Midbrain (tissue), 1 donor: Measurements from ENCODE around the gene LRRC1.

Experiments
- DNase-seq: peaks from one replicate; lab custom pipeline; 2025; lab: John Stamatoyannopoulos, UW

The LRRC1 gene

DNA sequence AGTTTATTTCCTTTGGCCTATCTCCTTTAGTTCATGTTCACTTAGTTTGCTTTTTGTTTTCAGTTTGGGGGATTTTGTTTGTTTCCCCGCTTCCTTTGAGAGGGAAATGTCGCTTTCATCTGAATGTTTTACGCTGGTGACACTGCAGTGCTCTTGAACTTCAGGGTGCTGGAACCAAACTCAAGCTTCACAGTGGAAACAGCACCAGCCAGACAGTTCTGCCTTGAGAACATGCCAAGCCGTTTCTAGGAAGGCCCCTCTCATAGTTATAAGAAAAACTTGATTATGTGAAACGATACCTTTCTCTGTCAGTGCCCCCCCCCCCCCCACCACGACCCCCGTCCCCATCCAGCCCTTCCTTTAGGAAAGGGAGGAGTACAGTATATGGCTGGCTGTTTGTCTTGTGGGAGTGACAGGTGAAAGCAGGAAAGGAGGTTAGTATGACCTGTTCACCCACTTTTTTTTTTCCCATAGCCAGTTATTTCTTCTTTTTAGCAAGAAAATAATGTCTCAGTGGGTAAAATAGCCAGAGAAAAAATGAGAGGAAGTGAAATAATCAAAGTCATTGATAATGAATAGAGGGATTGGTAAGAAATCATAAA lies 130.1 kb downstream of the LRRC1 start:
- no peak for DNase-seq

DNA sequence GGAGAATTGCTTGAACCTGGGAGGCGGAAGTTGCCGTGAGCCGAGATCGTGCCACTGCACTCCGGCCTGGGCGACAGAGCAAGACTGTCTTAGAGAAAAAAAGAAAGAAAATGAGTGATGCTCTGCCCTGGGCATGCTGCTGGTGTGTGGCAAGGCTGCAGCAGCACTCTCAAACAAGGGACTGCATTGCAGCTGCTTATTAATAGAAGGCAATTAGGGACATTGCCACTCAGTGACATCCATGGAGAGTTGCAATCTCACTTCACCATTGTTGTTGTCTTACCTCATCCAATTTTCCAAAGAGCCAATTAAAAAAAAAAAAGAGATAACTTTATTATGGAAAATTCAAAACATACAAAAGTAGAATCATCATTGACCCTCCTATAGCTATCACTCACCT lies 131.1 kb downstream of the LRRC1 start:
- no peak for DNase-seq

DNA sequence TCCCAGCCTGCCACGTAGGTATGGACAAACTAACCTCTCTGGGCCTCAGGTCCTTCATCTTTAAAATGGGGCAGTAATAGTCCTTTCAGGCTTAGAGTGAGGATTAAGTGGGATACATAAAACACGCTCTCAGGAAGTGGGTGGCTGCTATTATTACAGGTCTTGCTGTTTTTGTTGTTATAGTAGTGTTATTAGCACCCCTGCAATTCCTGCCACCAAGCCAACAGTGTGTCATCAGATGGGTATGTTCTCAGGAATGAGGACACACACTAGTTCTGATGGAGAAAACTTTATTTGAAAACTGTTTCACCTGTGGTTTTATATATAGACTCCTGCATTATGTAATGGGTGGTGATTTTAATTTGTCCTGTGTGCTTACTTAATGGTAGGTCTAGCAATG lies 131.7 kb downstream of the LRRC1 start:
- DNase-seq: no peak

DNA sequence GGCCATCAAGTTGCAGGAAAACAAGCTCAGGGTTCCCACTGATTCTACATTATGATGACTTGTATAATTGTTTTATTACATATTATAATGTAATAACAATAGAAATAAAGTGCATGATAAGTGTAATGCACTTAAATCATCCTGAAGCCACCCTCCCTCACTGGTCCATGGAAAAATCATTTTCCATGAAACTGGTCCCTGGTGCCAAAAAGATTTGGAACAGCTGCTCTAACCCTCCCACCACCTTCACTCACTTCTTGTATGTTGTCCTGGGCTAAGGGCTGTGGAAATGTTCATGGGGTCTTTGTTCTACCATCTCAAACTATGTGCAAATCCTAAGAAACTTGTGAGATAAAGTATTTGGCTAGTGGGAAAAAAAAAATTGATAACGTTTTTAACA lies 133.8 kb downstream of the LRRC1 start:
- no peak for DNase-seq

DNA sequence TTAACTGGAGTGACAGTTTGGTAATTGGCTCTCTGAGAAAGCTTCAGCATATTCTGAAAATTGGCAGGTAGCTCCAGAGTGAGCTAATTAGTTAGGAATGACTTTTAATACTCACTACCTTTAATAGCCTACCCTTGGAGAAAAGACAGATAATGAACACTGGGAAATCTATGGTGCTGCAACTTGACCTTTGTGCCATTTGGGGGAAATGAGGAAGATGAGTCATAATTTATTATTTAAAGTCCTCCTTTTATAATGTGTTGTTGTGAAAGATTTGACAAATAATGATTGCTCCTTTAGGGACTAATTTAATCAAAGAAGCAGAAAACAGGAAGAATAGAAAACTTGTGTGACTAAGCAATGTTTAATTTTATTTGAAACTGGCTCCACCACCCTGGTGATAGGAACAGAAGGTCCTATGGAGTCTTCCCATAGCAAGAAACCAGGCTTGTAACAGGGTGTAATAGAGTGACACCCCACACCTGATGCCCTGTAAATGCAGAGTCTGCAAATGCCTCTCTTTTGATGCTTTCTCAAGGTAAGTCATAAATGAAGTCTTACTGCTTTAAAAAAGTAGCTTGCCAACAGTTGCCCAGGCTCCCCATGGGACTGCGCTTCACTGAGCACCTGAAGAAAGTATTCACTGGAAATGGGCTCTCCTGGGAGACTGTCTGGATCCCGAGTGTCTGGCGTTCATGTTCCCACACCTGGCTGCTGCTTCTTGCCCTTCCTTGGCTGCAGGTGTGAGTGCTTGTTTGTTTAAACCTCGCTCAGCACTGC lies 134.4 kb downstream of the LRRC1 start:
- no peak for DNase-seq

DNA sequence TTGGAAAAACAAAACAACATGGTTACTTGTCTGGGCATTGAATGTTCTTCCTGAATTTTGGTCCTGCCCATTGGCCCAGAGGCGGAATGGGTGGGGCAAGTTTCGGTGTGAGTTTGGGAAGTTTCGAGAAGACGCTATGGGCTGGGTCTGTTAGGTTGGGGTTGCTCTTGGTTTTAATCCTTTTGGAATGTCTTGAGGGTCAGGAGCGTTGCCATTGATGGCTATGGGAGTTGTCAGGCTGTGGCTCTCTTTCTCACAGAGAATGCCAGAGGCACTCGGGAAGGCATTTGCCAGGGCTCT lies 135.0 kb downstream of the LRRC1 start:
- DNase-seq: no peak

DNA sequence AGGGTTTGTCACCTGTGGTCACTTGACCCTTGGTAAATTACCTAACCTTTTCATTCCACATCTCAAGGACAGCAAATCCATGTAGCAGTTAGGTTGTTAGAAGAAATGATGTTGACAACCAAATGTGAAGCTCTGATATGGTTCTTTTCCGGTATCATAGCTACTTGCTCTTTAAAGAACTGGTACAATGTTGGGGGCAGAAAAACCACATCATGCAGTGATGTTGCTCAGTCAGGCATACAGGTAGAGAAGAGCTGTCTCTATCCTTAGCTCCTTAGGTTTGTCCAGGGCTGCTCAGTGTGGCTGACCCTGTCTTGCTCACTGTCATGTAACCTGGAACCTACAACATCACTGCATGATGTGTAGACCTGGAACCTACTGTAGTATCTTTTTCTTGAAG lies 135.5 kb downstream of the LRRC1 start:
- DNase-seq: no peak

DNA sequence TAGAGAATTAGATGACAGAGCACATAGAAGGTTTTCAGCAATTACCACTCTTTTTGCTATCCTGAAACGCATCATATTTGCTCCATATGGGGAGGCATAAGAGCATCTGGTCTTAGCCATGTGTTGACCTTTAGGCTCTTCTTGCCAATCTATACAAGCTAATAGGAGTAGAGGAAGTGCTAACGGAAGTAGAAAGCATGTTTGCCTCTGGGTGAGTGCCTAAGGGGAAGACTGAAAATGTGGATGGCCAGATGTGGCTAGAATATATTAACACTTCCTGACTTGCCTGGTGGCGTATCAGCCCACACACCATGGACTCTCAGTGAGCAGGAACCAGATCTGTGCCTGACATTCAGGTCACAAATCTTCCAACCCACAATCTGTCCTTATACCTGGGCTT lies 136.3 kb downstream of the LRRC1 start:
- no peak for DNase-seq

DNA sequence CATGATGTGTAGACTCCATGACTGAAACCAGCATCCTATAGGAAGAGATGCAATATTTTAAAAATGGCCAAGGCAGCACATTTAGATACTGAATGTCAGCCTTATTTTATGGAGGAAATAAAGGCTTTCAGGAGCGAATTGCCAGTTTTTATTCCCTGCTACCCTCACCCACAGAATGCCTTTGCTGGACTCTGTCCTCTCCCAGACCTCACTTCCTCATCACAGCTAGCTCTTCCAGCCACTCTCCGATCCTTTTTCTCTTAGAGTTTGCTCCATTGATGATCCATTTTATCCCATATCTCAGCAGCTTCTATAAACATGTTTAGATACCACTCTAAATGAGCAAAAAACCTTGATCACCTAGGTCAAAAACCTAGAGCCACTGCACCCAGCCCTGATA lies 137.7 kb downstream of the LRRC1 start:
- no peak for DNase-seq

DNA sequence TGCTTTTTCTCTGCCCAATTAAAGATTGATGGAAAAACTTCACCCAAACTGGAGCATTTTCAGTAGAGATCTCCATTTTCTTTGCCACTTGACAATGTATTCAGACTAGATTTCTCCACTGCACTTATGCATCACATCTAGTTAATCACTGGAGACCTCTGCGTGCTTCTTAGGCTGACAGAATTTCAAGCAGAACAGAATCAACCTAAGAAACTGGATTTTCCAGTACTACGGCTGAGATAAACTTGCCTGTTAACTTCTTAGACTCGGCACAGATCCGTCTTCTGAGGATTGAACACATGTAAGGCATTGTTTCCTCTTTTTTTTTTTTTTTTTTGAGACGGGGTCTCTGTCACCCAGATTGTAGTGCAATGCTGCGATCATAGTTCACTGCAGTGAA lies 139.2 kb downstream of the LRRC1 start:
- no peak for DNase-seq

DNA sequence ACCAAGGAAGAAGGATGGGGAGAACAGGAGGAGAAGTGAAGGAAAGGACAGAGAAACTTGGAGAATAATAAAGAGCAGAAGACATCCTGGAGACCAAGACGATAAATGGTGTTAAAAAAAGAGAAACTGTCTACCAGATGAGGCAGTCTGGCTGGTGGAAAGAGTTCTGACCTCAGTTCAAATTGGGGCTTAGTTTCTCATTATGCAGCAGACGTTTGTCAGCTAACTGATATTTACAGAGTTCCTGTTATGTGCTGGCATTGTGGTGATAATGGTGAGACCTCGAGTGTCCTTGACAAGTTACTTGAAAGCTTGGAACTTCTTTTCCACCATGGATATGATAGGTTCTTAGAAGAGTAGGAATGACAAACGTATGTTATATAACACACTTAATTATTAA lies 142.7 kb downstream of the LRRC1 start:
- no peak for DNase-seq

DNA sequence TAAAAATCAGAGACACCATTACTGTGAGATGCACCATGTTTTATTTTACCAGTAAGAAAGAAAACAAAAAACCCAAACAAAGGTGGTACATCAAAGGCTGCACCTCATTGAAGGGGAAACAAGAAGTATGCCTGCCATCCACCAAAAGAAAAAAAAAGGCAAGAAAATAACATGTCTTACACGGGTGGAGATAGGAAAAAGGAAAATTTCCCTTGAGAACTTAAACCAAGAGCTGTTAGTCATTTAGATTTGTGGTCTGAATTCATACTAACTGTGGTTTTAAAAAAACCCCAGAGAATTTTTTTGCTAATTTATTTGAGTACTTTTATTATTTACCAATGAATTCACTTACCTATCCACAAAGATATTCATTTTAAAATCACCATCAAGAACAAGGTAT lies 144.0 kb downstream of the LRRC1 start:
- no peak for DNase-seq

DNA sequence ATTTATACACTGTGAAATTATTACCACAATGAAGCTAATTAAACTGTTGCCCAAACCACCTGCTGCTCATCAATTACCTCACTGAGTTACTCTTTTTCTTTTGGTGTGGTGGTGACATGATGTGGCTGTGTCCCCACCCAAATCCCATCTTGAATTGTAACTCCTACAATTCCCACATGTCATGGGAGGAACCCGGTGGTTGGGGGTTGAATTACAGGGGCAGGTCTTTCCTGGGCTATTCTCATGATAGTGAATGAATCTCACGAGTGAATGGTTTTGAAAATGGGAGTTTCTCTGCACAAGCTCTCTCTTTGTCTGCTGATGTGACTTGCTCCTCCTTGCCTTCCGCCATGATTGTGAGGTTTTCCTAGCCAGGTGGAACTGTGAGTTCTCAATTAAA lies 145.0 kb downstream of the LRRC1 start:
- DNase-seq: no peak

DNA sequence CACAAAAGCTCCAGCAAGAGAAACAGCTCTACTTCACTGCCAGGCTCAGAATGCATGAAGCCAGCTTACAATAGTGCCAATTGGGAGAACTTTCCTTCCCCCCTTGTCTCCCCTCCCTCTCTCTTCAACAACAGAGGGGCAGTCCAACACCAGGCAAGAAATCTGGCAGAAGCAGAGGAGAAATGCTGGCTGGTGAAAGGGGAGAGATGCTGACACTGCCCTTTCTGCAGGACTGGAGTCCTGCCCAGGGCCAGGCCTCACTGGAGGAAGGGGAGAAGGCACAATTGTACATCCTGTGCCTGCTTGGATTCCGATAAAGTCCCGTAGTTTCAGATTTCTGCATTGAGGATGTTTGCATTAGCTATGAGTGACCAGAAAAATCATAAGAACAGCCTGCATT lies 148.6 kb downstream of the LRRC1 start:
- peak; percentile 67 for DNase-seq

DNA sequence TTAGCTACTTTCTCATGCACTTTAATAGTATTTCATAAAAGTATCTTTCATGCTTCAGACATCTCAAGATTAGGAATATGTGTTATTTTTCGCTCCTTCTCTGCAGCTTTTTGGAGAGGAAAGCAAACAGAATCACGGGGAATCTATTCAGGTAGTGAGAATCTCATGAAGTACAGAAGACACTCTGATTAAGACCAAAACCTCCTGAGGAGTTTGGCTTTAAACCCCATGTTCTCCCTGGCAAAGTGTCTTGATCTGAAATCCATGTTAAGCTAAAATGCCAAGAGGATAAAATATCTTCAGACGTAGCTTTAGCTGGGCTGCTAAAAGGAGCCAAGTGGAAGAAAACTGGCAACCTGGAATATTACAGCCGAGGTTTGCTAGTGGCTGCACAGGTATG lies 149.3 kb downstream of the LRRC1 start:
- peak; percentile 3 for DNase-seq

DNA sequence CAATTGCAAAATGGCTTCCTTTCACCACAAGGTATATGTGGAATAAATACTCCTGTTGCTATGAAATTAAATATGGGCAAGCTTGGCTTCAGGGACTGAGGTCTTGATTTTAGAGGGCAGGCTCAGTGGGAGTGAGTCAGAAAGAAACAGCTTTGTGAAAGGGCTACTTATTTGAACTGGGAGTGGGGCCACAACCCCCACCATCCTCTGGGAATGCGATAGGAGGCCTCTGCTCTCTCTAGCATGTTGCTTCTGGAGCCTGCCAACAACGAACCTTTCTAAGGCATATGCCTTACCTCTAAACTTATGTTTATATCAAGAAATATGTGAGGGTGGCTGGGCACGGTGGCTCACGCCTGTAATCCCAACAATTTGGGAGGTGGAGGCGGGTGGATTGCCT lies 149.7 kb downstream of the LRRC1 start:
- DNase-seq: no peak

DNA sequence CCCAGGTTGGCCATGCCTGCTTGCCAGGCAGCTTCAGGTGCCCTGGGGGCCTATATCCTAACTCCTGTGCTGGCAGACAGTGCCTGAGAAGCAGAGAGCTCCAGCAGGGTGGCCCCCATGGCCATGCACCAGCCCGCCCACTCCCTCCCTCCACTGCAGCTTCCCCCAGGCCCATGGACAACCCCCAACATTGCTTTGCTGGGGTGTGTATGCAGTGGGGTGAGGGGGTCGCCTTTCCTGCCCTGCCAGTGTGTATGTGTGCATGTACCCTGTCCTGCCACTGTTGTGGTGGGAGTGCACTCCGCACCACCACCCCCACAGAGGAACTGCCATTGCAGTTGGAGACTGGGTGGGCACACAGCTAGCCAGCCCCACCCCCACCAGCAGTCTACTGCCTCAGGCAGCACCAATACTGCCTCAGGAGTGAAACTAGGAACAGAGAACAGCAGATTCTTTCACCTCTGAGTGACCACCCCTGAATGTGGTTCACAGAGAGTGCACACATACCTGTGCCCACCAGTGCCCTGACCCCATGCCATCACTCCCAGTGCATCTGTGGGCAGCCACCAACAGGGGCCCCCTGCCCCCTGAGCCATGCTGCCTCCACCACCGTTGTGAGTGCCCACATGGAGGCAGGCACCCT lies 151.1 kb downstream of the LRRC1 start:
- DNase-seq: no peak

DNA sequence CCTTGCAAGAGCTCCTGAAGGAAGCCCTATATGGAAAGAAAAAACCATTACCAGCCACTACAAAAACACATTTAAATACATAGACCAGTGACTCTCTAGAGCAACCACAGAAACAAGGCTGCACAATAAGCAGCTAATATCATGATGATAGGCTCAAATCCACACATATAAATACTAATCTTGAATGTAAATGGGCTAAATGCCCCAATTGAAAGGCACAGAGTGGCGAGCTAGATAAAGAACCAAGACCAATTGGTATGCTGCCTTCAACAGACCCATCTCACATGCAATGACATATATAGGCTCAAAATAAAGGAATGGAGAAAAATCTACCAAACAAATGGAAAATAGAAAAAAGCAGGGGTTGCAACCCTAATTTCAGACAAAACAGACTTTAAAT lies 153.0 kb downstream of the LRRC1 start:
- no peak for DNase-seq

DNA sequence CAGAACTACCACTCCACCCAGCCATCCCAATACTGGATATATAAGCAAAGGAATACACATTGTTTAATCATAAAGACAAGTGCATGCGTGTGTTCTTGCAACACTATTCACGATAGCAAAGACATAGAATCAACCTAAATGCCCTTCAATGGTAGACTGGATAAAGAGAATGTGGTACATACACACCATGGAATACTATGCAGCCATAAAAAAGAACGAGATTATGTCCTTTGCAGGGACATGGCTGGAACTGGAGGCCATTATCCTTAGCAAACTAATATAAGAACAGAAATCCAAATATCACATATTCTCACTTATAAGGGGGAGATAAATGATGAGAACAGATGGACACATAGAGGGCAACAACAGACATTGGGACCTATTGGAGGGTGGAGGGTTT lies 156.6 kb downstream of the LRRC1 start:
- DNase-seq: no peak

DNA sequence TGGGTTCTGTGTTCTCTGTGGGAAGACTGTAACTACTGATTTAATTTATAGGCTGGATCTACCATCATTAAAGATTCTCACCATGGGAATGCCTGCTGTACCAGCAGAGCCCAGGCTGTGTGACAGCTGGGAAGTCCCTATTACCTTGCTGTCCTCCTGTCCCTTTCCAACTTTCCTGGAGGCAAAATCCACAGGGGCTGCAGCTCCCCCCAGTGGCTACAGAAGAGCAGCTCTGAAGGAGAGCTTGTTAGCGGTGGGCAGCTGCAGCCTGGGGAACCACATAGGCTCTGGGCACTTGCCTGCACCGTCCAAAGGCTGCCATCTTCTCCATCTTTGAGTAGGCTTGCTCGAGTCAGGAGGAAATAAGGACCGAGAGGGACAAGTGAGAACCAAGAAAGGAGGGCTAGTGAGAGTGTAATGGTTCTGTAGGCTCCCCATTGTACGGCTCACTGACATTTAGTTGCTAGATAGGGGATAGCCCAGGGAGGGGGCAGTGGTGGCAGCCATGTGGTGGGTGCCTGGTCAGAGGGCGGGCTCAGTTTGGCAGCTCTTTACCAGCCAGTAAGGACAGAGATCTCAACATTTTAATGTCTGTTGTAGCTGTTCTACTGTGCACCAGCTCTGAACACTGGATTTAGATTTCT lies 161.4 kb downstream of the LRRC1 start:
- peak; percentile 90 for DNase-seq

DNA sequence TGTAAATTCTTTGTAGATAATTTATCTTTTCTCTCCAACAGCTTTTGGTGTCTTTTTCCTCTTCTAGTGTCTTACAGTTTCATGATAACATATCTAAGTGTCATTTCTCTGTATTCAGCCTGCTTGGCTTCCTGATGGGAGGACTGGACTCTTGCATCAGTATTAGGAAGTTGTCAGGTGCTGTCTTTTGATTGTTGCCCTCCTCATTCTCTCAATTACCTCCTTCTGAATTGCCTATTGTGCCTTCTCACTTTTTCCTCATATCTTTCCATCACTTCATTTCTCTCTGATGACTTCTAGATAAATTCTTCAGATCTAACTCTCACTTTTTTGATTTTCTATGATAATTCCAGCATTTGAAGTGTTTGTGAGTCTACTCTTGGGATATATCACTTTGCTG lies 162.0 kb downstream of the LRRC1 start:
- no peak for DNase-seq

DNA sequence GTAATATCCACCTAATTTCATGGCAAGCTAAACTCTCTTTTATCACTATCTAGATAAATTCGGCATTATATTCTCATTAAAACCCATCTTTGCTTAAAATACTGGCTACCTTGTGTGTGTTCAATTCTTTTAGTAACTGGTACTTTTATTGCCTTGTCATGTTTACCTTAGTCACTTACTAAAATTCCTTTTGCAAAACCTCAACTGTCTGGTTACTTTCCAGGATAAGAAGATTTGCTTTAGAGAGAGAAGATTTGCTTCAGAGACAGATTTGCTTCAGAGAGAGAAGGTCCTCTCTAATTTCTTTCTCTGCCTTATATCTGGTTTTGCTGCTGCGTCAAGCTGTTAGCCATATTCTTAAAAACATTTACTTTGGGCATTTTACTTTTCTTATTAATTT lies 164.9 kb downstream of the LRRC1 start:
- DNase-seq: no peak

DNA sequence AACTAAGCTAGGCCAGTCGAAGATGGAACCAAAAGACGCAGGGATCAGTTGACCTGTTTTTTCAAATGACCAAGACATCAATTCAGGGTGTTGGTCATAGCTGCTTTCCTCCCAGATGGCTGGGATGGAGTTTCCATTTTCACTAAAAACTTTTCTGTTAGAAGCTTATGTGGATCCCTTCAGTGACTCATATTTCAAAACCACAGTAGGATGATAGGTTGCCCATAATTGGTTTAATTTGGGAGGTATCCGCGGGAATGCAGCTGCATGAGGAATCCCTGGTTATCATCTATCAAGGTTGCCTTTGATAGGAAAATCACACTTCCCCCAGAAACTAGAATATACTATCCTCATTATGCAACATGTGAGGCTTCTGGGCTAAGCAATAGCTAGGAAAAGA lies 165.5 kb downstream of the LRRC1 start:
- DNase-seq: no peak
